ENCODE results near the gene GM2A. TPM values are rescaled to one million over a fixed set of nuclear protein-coding genes. Genes with fewer than 3 reads are reported as not detected.

Gene GM2A
- total RNA-seq, result 25.0 and 32.8 TPM in 2 replicates

GRCh38 chr5:151252762-151253604, at the start of gene GM2A:
TSS of gene GM2A (plus strand) at chr5:151253185. CDS start at chr5:151253217, 32 bp downstream.

GRCh38 chr5:151223447-151224264, 29.3 kb upstream of the GM2A start, which contains the start of gene CCDC69:
TSS of gene CCDC69 (minus strand) at chr5:151224092. CDS start at chr5:151223970, 122 bp downstream.

GRCh38 chr5:151303666-151304065, 50.7 kb downstream of the GM2A start, which contains the start of gene SLC36A3:
TSS of gene SLC36A3 (minus strand) at chr5:151303766. CDS start at chr5:151303354, 412 bp downstream.

Other genes starting within 250 kb of the GM2A start
- gene GPX3, start 232.6 kb upstream of the GM2A start, total RNA-seq, result 20.1 and 35.2 TPM in 2 replicates
- 60.0 and 67.9 TPM in 2 replicates for gene TNIP1, start 172.2 kb upstream of the GM2A start, total RNA-seq
- 482 and 529 TPM in 2 replicates for gene ANXA6, start 95.4 kb upstream of the GM2A start, total RNA-seq
- 8.1 and 13.2 TPM in 2 replicates for gene CCDC69, start 29.1 kb upstream of the GM2A start, total RNA-seq
- gene SLC36A3, start 50.6 kb downstream of the GM2A start, total RNA-seq, result not detected in 2 replicates
- gene SLC36A2, start 94.4 kb downstream of the GM2A start, total RNA-seq, result not detected in 2 replicates
- gene SLC36A1, start 194.4 kb downstream of the GM2A start, total RNA-seq, result 4.3 TPM in 2 replicates

Measured in smooth muscle cell of bladder (primary cell).